Immature natural killer cell (primary cell): ENCODE measurements around the gene METTL9. TPM values are rescaled to one million over a fixed set of nuclear protein-coding genes. Genes with fewer than 3 reads are reported as not detected.
"Not testable (repeated sequence)": the region's sequence is repeated elsewhere in the genome, so short reads cannot be mapped to it uniquely, and the experiment has no call there.

Source experiments
- DNase-seq, 3 donors: peaks; one replicate each; pipeline ENCODE4 v3.0.0; 2022; ENCODE audit warnings: mixed read lengths in 1 of 3
- H3K27ac Mint-ChIP-seq, 6 donors: one replicate each; pipeline ENCODE4 v1.8.0; 2020; ENCODE audit warnings: mixed read lengths in 6 of 6, mild to moderate bottlenecking in 5 of 6, inconsistent platforms in 4 of 6, moderate library complexity in 3 of 6
- H3K27me3 Mint-ChIP-seq, 3 donors: one replicate each; pipeline ENCODE4 v1.8.0; 2020 to 2021; ENCODE audit warnings: low read depth in 3 of 3, mild to moderate bottlenecking in 3 of 3, mixed read lengths in 3 of 3, moderate library complexity in 3 of 3, inconsistent platforms in 1 of 3
- H3K36me3 Mint-ChIP-seq, 3 donors: one replicate each; pipeline ENCODE4 v1.8.0; 2020; ENCODE audit warnings: mixed read lengths in 3 of 3, inconsistent platforms in 2 of 3, mild to moderate bottlenecking in 2 of 3
- H3K4me1 Mint-ChIP-seq, 2 donors: one replicate each; pipeline ENCODE4 v1.8.0; 2020; ENCODE audit warnings: inconsistent platforms in 2 of 2, mild to moderate bottlenecking in 2 of 2, mixed read lengths in 2 of 2, moderate library complexity in 1 of 2
- H3K4me3 Mint-ChIP-seq, 5 donors: one replicate each; pipeline ENCODE4 v1.8.0; 2020; ENCODE audit warnings: mild to moderate bottlenecking in 5 of 5, mixed read lengths in 5 of 5, inconsistent platforms in 3 of 5, moderate library complexity in 3 of 5
- H3K9me3 Mint-ChIP-seq, 6 donors: one replicate each; pipeline ENCODE4 v1.8.0; 2020; ENCODE audit warnings: mild to moderate bottlenecking in 6 of 6, mixed read lengths in 6 of 6, inconsistent platforms in 4 of 6, moderate library complexity in 3 of 6
- polyA plus RNA-seq, 3 donors: library from polyadenylated mRNA; unstranded; fragments of 300-500 nt; fragmentation: Illumina TruSeq; gene quantifications; one replicate each; pipeline ENCODE4 v1.2.3, GENCODE V29; 2021

Gene METTL9
- polyA plus RNA-seq, 3 donors from 2014 or later, result 113 to 149 (median 147) TPM

DNA sequence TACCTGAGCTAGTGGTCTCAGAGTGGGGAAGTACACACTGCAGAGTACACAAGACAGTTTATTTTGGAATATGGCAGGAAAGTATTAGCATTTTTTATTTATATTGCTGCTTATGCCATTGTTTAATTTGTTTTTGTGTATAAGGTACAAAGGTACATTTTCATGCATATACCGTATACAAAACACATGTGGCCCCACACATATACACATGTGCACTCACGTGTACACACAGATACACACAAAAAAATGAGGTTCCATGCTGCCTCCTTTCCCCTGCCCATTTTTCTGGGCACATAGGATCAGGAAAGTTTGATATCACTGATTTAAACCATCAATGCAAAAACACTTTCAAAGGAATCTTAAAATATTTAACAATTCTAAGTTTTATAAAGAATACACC is 40.1 kb downstream of the METTL9 start:
- Mint-ChIP-seq H3K4me3 (no peak overlapping the region), H3K27me3 (peaks cover 0 to 2% (median 1%) of the 10 kb centered on the region in 3 donors), H3K9me3 (no peaks in the 10 kb centered on the region), H3K36me3 (no peaks in the 10 kb centered on the region), H3K27ac (peak overlapping the region in 5 of 6 donors; percentile 6 to 54 (median 31)), H3K4me1 (peaks cover 35 to 36% of the 10 kb centered on the region in 2 donors)
- DNase-seq, result no peak

DNA sequence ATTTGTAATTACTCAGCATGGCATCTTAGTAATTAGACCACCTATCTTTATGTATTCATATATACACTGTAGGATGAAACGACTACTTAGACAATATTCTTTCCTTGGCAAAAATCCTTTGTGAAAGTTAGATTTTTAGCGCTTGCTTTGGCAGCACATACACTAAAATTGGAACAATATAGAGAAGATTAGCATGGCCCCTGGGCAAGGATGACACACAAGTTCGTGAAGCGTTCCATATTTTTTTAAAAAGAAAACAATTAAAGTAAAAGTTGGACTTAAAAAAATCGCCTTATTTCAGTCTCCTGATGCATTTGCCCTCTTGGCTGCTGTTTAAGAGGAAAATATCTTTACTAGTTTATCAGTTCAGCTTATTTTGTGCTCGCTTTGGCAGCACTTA is 42.5 kb downstream of the METTL9 start:
- no peak overlapping the region for H3K27ac Mint-ChIP-seq
- no peaks in the 10 kb centered on the region for H3K9me3 Mint-ChIP-seq
- H3K27me3 Mint-ChIP-seq, result peaks cover 4 to 11% (median 8%) of the 10 kb centered on the region in 3 donors
- H3K4me1 Mint-ChIP-seq, result peaks cover 56 to 60% of the 10 kb centered on the region in 2 donors
- H3K36me3 Mint-ChIP-seq, result no peaks in the 10 kb centered on the region
- no peak overlapping the region for H3K4me3 Mint-ChIP-seq
- DNase-seq, result no peak

DNA sequence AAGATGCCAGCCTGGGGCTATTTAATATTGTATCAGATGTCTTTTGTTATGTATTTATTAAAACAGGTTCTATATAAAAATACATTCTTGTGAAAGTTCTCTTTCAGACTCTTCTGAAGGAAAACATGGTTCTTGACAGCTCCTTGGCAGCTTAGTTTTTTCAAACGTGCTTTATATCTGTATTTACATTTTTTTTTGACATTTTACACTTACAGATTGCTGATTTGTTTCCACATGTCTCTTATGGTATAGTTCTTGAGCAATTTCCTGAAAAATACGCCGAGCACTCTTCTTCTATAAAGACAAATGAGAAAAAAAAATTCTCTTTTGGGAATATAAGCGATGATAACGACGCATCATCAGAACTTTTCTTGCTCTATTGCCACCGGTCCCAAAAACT is 43.5 kb downstream of the METTL9 start:
- Mint-ChIP-seq H3K36me3 (no peaks in the 10 kb centered on the region), H3K27ac (peak overlapping the region in 2 of 6 donors; percentile 64 to 75), H3K27me3 (peaks cover 4 to 13% (median 11%) of the 10 kb centered on the region in 3 donors), H3K4me1 (peaks cover 61 to 66% of the 10 kb centered on the region in 2 donors), H3K9me3 (no peaks in the 10 kb centered on the region), H3K4me3 (no peak overlapping the region)
- no peak for DNase-seq

GRCh38 chr16:21643785-21644184 is 44.4 kb downstream of the METTL9 start:
- DNase-seq, result no peak
- H3K27me3 Mint-ChIP-seq, result peaks cover 4 to 13% (median 11%) of the 10 kb centered on the region in 3 donors
- H3K36me3 Mint-ChIP-seq, result no peaks in the 10 kb centered on the region
- H3K9me3 Mint-ChIP-seq, result no peaks in the 10 kb centered on the region
- peak overlapping the region in 3 of 5 donors; percentile 40 to 81 (median 43) for H3K4me3 Mint-ChIP-seq
- peaks cover 61 to 66% of the 10 kb centered on the region in 2 donors for H3K4me1 Mint-ChIP-seq
- H3K27ac Mint-ChIP-seq, result peak overlapping the region; percentile 94 to 97 (median 96)

DNA sequence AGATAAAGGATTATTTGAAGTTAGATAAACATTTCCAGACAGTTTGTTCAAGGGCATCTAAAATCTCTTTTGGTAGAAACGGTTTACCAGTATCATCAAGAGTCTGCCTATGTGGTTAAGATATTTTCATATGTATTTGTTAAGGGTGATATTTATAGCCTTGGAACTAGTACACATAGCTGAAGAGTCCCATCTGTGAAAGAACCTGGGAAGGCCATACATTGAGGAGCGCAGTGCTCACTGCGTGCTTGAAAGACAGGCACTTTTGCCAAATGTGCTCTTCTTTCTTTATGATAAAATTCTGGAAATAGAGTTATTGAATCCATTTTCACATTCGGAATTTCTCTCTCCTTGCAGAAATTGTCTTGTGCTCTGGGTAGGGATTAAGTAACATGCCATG is 45.3 kb downstream of the METTL9 start:
- peaks cover 4 to 13% (median 11%) of the 10 kb centered on the region in 3 donors for H3K27me3 Mint-ChIP-seq
- H3K27ac Mint-ChIP-seq, result peak overlapping the region; percentile 94 to 97 (median 96)
- DNase-seq, result no peak
- peak overlapping the region; percentile 70 to 86 (median 81) for H3K4me3 Mint-ChIP-seq
- no peaks in the 10 kb centered on the region for H3K9me3 Mint-ChIP-seq
- no peaks in the 10 kb centered on the region for H3K36me3 Mint-ChIP-seq
- peaks cover 57 to 60% of the 10 kb centered on the region in 2 donors for H3K4me1 Mint-ChIP-seq

DNA sequence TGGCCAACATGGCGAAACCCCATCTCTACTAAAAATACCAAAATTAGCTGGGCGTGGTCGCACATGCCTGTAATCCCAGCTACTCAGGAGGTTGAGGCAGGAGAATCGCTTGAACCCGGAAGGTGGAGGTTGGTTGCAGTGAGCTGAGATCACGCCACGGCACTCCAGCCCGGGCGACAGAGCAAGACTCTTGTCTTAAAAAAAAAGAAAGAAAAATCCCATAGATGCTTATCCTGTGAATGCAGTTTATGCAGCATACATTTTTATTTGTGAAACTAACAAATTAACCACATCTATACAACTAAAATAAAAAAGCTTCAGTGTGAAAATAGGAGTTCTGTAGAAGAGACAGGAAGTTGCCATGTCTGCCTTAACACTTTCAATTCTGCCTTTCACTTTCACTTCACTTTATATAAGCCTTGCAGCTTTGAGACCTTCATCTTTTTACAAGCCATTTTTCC is 45.9 kb downstream of the METTL9 start:
- no peaks in the 10 kb centered on the region for H3K9me3 Mint-ChIP-seq
- H3K4me3 Mint-ChIP-seq, result peak overlapping the region; percentile 70 to 86 (median 81)
- peak overlapping the region; percentile 94 to 97 (median 96) for H3K27ac Mint-ChIP-seq
- H3K4me1 Mint-ChIP-seq, result peaks cover 57 to 60% of the 10 kb centered on the region in 2 donors
- DNase-seq, result peak; percentile 78 to 80 (median 79)
- no peaks in the 10 kb centered on the region for H3K36me3 Mint-ChIP-seq
- H3K27me3 Mint-ChIP-seq, result peaks cover 4 to 13% (median 11%) of the 10 kb centered on the region in 3 donors

- H3K4me3 Mint-ChIP-seq, result peak overlapping the region; percentile 64 to 86 (median 80)
- DNase-seq, result no peak
- H3K27ac Mint-ChIP-seq, result peak overlapping the region; percentile 94 to 97 (median 96)
- H3K36me3 Mint-ChIP-seq, result no peaks in the 10 kb centered on the region
- H3K4me1 Mint-ChIP-seq, result peaks cover 55% of the 10 kb centered on the region in 2 donors
- peaks cover 4 to 12% (median 11%) of the 10 kb centered on the region in 3 donors for H3K27me3 Mint-ChIP-seq
- no peaks in the 10 kb centered on the region for H3K9me3 Mint-ChIP-seq
These were observed 46.7 kb downstream of the METTL9 start for GRCh38 chr16:21646091-21646490.

DNA sequence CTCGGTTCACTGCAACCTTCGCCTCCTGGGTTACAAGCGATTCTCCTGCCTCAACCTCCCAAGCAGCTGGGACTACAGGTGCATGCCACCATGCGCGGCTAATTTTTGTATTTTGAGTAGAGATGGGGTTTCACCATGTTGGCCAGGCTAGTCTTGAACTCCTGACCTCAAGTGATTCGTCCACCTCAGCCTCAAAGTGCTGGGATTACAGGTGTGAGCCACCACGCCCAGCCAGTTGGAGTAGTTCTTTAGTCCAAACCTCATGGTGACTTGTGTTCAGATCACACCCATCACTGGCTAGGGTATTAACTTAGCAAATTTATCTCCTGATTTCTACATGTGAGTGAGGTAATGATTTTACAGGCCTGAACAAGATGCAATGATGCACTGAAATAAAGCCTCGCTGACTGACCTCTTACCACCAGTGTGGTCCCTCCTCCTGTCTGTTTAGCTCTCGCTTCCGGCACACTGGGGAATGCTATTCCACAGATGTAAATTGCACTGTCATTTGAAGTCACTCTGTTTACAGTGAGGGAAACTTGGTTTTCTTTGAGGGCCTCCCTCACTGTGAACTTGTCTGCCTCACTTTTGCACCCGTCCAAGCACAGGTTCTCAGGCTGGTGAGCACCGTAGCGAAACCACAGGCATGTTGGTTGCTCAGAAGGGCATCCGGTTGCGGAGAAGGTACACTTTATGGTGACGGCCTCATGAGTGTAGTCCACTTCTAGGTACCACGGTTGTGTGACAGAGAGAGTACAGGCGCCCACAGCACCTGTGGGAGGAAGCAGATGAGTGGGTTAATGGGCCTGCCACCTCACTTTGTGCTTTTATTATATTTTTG is 47.6 kb downstream of the METTL9 start:
- H3K4me3 Mint-ChIP-seq, result peak overlapping the region; percentile 70 to 81 (median 76)
- no peaks in the 10 kb centered on the region for H3K36me3 Mint-ChIP-seq
- H3K27ac Mint-ChIP-seq, result peak overlapping the region; percentile 94 to 97 (median 96)
- H3K9me3 Mint-ChIP-seq, result no peaks in the 10 kb centered on the region
- H3K27me3 Mint-ChIP-seq, result peaks cover 4 to 12% (median 11%) of the 10 kb centered on the region in 3 donors
- peaks cover 55% of the 10 kb centered on the region in 2 donors for H3K4me1 Mint-ChIP-seq
- DNase-seq, result peak; percentile 77 to 84 (median 83)

DNA sequence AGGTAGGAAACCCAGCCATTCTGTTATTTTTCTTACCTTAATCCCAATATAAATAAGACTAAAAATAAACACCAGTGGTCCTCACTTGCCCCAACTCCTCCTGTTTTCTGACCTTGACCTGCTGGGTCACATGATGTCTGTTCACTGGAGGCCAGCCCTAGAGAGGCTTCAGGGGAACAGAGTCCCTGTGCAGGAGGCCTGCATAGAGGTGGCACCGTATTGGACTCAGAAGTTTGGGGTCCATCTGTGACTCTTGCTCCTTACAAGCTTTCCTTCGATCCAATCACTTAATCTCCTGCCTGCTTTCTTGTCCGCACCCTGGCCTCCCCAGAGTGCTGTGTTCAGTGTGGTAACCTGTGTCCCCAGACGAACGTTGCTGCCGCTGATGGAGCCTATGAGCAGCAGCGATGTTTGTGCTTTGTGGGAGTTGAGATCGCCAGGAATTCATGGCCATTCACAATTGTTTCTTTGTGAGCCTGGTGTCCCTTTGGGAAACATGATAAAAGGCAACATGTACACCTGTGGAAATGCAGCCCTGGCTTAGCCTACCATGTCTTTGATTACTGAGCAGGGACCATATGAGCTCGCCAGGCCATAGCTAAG is 48.3 kb downstream of the METTL9 start:
- Mint-ChIP-seq H3K9me3 (no peaks in the 10 kb centered on the region), H3K27ac (peak overlapping the region; percentile 94 to 97 (median 96)), H3K4me1 (peaks cover 55% of the 10 kb centered on the region in 2 donors), H3K36me3 (no peaks in the 10 kb centered on the region), H3K27me3 (peaks cover 4 to 12% (median 11%) of the 10 kb centered on the region in 3 donors), H3K4me3 (peak overlapping the region in 2 of 5 donors; percentile 26 to 61)
- no peak for DNase-seq

GRCh38 chr16:21649826-21650406 is 50.5 kb downstream of the METTL9 start:
- peaks cover 40 to 46% of the 10 kb centered on the region in 2 donors for H3K4me1 Mint-ChIP-seq
- DNase-seq, H3K36me3 Mint-ChIP-seq, H3K4me3 Mint-ChIP-seq, H3K9me3 Mint-ChIP-seq, H3K27ac Mint-ChIP-seq: not testable (repeated sequence)
- peaks cover 6 to 12% (median 11%) of the 10 kb centered on the region in 3 donors for H3K27me3 Mint-ChIP-seq

DNA sequence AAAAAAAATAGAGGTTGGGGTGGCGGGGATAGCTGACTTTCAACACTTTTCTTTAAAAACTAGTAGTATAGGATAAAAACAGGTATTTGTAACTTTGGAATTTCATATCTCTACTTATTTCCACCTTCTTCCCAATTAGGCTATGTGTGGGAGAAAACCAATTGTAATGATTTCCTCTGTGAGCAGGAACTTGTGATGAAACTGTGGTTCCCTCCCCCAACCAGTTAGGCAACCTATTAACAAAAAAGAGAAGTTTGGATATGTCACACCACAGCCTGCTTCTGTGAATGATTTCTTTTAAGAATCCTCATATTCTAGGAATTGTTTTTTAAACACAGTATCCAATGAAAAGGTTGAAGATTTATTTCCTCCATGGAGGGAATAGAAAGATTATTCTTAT is 51.1 kb downstream of the METTL9 start:
- peak overlapping the region in 2 of 6 donors; percentile 30 to 36 for H3K27ac Mint-ChIP-seq
- H3K4me3 Mint-ChIP-seq, result no peak overlapping the region
- H3K4me1 Mint-ChIP-seq, result peaks cover 34 to 40% of the 10 kb centered on the region in 2 donors
- no peaks in the 10 kb centered on the region for H3K9me3 Mint-ChIP-seq
- peaks cover 3 to 8% (median 8%) of the 10 kb centered on the region in 3 donors for H3K27me3 Mint-ChIP-seq
- no peak for DNase-seq
- peaks cover 0 to 5% (median 4%) of the 10 kb centered on the region in 3 donors for H3K36me3 Mint-ChIP-seq

- H3K4me3 Mint-ChIP-seq, result no peak overlapping the region
- H3K9me3 Mint-ChIP-seq, result no peaks in the 10 kb centered on the region
- peaks cover 2 to 6% (median 5%) of the 10 kb centered on the region in 3 donors for H3K27me3 Mint-ChIP-seq
- H3K36me3 Mint-ChIP-seq, result peaks cover 0 to 7% (median 5%) of the 10 kb centered on the region in 3 donors
- peaks cover 27 to 33% of the 10 kb centered on the region in 2 donors for H3K4me1 Mint-ChIP-seq
- H3K27ac Mint-ChIP-seq, result peak overlapping the region in 3 of 6 donors; percentile 18 to 52 (median 51)
- DNase-seq, result no peak
These were observed 52.1 kb downstream of the METTL9 start for GRCh38 chr16:21651515-21651914.

- Mint-ChIP-seq H3K4me1 (peaks cover 27 to 34% of the 10 kb centered on the region in 2 donors), H3K36me3 (peaks cover 5 to 7% (median 6%) of the 10 kb centered on the region in 3 donors), H3K4me3 (peak within 1 kb of the TSS in 1 of 5 donors; percentile 18), H3K27me3 (peaks cover 0 to 2% (median 0%) of the 10 kb centered on the region in 3 donors), H3K27ac (peak within 1 kb of the TSS in 4 of 6 donors; percentile 18 to 52 (median 47)), H3K9me3 (no peaks in the 10 kb centered on the region)
- DNase-seq, result no peak
These were observed 53.1 kb downstream of the METTL9 start, which contains the start of gene IGSF6 for GRCh38 chr16:21652453-21652852. Gene IGSF6, minus strand, starts transcription at chr16:21652608. Its CDS starts 10 bp downstream, at chr16:21652598.
